HepG2 (cell line): ENCODE data around the gene CPT1C. TPM values are rescaled to one million over a fixed set of nuclear protein-coding genes. Genes with fewer than 3 reads are reported as not detected.

Experiments used
- ARNT ChIP-seq: fragments of 450-650 bp; IDR thresholded peaks from 2 replicates; pipeline ENCODE4 v1.6.1; 2017
- ASH2L ChIP-seq: fragments of 300-600, 200-600 bp; sonication (generic); IDR thresholded peaks from 2 replicates; pipeline ENCODE4 v1.7.0; 2017; ENCODE audit warnings: low read depth, mild to moderate bottlenecking, moderate library complexity, mixed read lengths, low read length; ENCODE audit not compliant: insufficient read length
- CHCHD3 ChIP-seq: sonication (generic); formaldehyde crosslinking; IDR thresholded peaks from 2 replicates; pipeline ENCODE4 v1.8.0; 2022; ENCODE audit warnings: mild to moderate bottlenecking, missing genetic modification reagents, moderate library complexity
- MIER2 ChIP-seq: IDR thresholded peaks from 2 replicates; pipeline ENCODE4 v1.6.1; 2016; ENCODE audit warnings: missing biosample characterization, missing genetic modification reagents
- NFE2L1 ChIP-seq: sonication (generic); formaldehyde crosslinking; IDR thresholded peaks from 2 replicates; pipeline ENCODE4 v1.4.0; 2020; ENCODE audit warnings: missing genetic modification reagents, mild to moderate bottlenecking, borderline replicate concordance
- POLR2G ChIP-seq: fragments of 200-400 bp; formaldehyde crosslinking; IDR thresholded peaks from 2 replicates; pipeline ENCODE4 v1.6.1; 2018; ENCODE audit warnings: mild to moderate bottlenecking, low read depth, low read length, moderate library complexity
- RCOR2 ChIP-seq: IDR thresholded peaks from 2 replicates; pipeline ENCODE4 v1.6.1; 2016; ENCODE audit warnings: missing biosample characterization, missing genetic modification reagents
- RFX3 ChIP-seq: IDR thresholded peaks from 2 replicates; pipeline ENCODE4 v1.6.1; 2016; ENCODE audit warnings: missing biosample characterization, missing genetic modification reagents
- SETDB1 ChIP-seq: sonication (generic); formaldehyde crosslinking; IDR thresholded peaks from 2 replicates; pipeline ENCODE4 v1.5.1; 2020; ENCODE audit warnings: missing genetic modification reagents, mild to moderate bottlenecking, borderline replicate concordance
- U2AF1 ChIP-seq: fragments of 200-400 bp; formaldehyde crosslinking; optimal IDR thresholded peaks from 2 replicates; pipeline ENCODE3; 2017; ENCODE audit warnings: mild to moderate bottlenecking, low read depth, low read length
- ZNF17 ChIP-seq: sonication (generic); formaldehyde crosslinking; IDR thresholded peaks from 2 replicates; pipeline ENCODE4 v1.5.0; 2020; ENCODE audit warnings: mild to moderate bottlenecking, missing genetic modification reagents
- ZNF644 ChIP-seq: IDR thresholded peaks from 2 replicates; pipeline ENCODE4 v1.6.1; 2016; ENCODE audit warnings: low read depth
- ZNF879 ChIP-seq: sonication (generic); formaldehyde crosslinking; IDR thresholded peaks from 2 replicates; pipeline ENCODE4 v1.8.1; 2023; ENCODE audit warnings: missing genetic modification reagents
- polyA plus RNA-seq, 8 experiments: library from polyadenylated mRNA; depleted of rRNA in 3 of 8; stranded (reverse) in 7 of 8; unstranded in 1 of 8; fragments of >200 nt; fragmentation: Illumina TruSeq in 4 of 8; extraction: Trizol in 4 of 8; gene quantifications; 2 replicates each; pipeline versions ENCODE4 v1.2.1 to v1.2.3, GENCODE V29; 2011 to 2016; ENCODE audit warnings: low read depth in 4 of 8, missing spikeins in 1 of 8, mixed read lengths in 1 of 8; ENCODE audit not compliant: insufficient read depth in 1 of 8
- total RNA-seq, 5 experiments: library from RNA; depleted of rRNA; stranded (reverse); fragments of >200 nt; fragmentation: Illumina TruSeq; extraction: Trizol; gene quantifications; 2 replicates each; pipeline ENCODE4 v1.2.3, GENCODE V29; 2016; ENCODE audit warnings: low read depth in 1 of 5
- TF ChIP-seq, protein P1 (sequence below): sonication (generic); formaldehyde crosslinking; IDR thresholded peaks from one replicate; pipeline ENCODE4 v1.5.1; 2020; ENCODE audit warnings: mild to moderate bottlenecking, missing genetic modification reagents; ENCODE audit errors: not compliant biosample characterization
- TF ChIP-seq, protein P2 (sequence below): IDR thresholded peaks from 2 replicates; pipeline ENCODE4 v1.6.1; 2016; ENCODE audit warnings: missing biosample characterization, missing genetic modification reagents, low read depth
- TF ChIP-seq, protein P3 (sequence below), 2 experiments: sonication (generic) in 1 of 2; formaldehyde crosslinking in 1 of 2; IDR thresholded peaks; 2 replicates each; pipeline versions ENCODE4 v1.5.1 to v1.6.1; 2011 to 2020; ENCODE audit warnings: borderline replicate concordance in 1 of 2, low read depth in 1 of 2, low read length in 1 of 2, mild to moderate bottlenecking in 1 of 2, missing genetic modification reagents in 1 of 2, moderate library complexity in 1 of 2
- TF ChIP-seq, protein P4 (sequence below): sonication (generic); formaldehyde crosslinking; IDR thresholded peaks from 2 replicates; pipeline ENCODE4 v1.5.0; 2020; ENCODE audit warnings: missing genetic modification reagents, mild to moderate bottlenecking, borderline replicate concordance

The CPT1C gene
- total and polyA plus RNA-seq, 2 of the 13 experiments (the other 11 are each of a cell fraction or from before 2014, with no cell fraction given): 0.18 TPM; not detected in 1

DNA sequence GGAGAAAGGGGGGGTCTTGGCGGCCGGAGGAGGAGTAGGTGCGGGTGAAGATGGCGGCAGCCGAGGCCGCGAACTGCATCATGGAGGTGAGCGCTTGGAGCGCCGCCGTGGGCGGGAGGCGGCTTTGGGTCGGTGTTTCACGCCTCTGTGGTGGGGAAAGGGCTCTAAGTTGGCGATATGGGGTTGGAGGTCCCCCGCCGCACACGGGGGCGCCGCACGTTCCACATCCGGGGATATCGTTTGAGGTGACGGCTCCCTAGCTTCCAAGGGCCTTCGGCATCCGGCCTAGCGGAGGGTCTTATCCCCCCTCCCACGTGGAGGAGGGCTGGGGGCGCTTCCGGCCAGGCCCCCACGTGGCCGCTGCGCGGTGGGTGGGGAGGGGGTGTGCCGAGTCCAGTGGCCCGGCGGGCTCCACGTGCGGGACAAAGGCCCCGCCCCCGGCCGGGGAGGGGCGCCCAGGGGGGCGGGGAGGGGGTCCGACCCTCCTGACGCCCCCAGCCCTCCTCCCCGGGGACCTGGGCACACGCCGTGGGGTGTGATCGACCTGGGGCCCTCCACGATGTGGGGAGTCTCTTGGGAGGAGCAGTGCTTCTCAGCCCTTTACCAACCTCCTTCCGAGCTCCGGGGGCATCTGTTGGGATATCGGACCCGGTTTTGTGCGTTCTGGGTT is 13.6 kb upstream of the CPT1C start, which contains the start of gene PRMT1 (continued):
- TF ChIP-seq, protein P1, sequence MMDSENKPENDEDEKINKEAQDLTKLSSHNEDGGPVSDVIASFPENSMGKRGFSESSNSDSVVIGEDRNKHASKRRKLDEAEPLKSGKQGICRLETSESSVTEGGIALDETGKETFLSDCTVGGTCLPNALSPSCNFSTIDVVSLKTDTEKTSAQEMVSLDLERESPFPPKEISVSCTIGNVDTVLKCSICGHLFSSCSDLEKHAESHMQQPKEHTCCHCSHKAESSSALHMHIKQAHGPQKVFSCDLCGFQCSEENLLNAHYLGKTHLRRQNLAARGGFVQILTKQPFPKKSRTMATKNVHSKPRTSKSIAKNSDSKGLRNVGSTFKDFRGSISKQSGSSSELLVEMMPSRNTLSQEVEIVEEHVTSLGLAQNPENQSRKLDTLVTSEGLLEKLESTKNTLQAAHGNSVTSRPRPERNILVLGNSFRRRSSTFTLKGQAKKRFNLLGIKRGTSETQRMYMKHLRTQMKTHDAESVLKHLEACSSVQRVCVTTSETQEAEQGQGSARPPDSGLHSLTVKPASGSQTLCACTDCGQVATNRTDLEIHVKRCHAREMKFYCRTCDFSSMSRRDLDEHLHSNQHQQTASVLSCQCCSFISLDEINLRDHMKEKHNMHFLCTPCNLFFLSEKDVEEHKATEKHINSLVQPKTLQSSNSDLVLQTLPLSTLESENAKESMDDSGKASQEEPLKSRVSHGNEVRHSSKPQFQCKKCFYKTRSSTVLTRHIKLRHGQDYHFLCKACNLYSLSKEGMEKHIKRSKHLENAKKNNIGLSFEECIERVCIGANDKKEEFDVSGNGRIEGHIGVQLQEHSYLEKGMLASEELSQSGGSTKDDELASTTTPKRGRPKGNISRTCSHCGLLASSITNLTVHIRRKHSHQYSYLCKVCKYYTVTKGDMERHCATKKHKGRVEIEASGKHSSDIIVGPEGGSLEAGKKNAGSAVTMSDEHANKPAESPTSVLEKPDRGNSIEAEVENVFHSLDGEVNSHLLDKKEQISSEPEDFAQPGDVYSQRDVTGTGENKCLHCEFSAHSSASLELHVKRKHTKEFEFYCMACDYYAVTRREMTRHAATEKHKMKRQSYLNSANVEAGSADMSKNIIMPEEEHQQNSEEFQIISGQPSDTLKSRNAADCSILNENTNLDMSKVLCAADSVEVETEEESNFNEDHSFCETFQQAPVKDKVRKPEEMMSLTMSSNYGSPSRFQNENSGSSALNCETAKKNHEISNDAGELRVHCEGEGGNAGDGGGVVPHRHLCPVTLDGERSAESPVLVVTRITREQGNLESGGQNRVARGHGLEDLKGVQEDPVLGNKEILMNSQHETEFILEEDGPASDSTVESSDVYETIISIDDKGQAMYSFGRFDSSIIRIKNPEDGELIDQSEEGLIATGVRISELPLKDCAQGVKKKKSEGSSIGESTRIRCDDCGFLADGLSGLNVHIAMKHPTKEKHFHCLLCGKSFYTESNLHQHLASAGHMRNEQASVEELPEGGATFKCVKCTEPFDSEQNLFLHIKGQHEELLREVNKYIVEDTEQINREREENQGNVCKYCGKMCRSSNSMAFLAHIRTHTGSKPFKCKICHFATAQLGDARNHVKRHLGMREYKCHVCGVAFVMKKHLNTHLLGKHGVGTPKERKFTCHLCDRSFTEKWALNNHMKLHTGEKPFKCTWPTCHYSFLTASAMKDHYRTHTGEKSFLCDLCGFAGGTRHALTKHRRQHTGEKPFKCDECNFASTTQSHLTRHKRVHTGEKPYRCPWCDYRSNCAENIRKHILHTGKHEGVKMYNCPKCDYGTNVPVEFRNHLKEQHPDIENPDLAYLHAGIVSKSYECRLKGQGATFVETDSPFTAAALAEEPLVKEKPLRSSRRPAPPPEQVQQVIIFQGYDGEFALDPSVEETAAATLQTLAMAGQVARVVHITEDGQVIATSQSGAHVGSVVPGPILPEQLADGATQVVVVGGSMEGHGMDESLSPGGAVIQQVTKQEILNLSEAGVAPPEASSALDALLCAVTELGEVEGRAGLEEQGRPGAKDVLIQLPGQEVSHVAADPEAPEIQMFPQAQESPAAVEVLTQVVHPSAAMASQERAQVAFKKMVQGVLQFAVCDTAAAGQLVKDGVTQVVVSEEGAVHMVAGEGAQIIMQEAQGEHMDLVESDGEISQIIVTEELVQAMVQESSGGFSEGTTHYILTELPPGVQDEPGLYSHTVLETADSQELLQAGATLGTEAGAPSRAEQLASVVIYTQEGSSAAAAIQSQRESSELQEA (CRISPR knock-in tag): no peak
- TF ChIP-seq ZNF879 (CRISPR knock-in tag): no peak
- no peak for TF ChIP-seq ARNT
- TF ChIP-seq MIER2 (CRISPR knock-in tag): no peak
- no peak for TF ChIP-seq ZNF644 (CRISPR knock-in tag)
- no peak for TF ChIP-seq RCOR2 (CRISPR knock-in tag)
- TF ChIP-seq SETDB1 (CRISPR knock-in tag): no peak
- no peak for TF ChIP-seq U2AF1
- TF ChIP-seq ASH2L: peak; percentile 39
- TF ChIP-seq, protein P2, sequence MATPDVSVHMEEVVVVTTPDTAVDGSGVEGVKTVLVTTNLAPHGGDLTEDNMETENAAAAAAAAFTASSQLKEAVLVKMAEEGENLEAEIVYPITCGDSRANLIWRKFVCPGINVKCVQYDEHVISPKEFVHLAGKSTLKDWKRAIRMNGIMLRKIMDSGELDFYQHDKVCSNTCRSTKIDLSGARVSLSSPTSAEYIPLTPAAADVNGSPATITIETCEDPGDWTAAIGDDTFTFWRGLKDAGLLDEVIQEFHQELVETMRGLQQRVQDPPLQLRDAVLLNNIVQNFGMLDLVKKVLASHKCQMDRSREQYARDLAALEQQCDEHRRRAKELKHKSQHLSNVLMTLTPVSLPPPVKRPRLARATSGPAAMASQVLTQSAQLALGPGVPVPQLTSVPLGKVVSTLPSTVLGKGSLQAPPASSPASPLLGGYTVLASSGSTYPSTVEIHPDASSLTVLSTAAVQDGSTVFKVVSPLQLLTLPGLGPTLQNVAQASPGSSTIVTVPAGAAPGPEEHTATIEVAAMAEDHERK (CRISPR knock-in tag): no peak
- no peak for TF ChIP-seq NFE2L1 (CRISPR knock-in tag)
- TF ChIP-seq ZNF17: no peak
- TF ChIP-seq, protein P3, sequence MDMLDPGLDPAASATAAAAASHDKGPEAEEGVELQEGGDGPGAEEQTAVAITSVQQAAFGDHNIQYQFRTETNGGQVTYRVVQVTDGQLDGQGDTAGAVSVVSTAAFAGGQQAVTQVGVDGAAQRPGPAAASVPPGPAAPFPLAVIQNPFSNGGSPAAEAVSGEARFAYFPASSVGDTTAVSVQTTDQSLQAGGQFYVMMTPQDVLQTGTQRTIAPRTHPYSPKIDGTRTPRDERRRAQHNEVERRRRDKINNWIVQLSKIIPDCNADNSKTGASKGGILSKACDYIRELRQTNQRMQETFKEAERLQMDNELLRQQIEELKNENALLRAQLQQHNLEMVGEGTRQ (IDR thresholded peaks at IDR 0.05; ENCODE audit: low read depth, low read length): 0 out of 2 replicates have a peak, but pooled peaks have one; percentile 1
- TF ChIP-seq, protein P3 (CRISPR knock-in tag; IDR thresholded peaks at IDR 0.05; ENCODE audit: borderline replicate concordance): 0 out of 2 replicates have a peak, but pooled peaks have one; percentile 39
- no peak for TF ChIP-seq CHCHD3 (CRISPR knock-in tag)
- no peak for TF ChIP-seq RFX3 (CRISPR knock-in tag)
- peak; percentile 94 for TF ChIP-seq POLR2G
- TF ChIP-seq, protein P4, sequence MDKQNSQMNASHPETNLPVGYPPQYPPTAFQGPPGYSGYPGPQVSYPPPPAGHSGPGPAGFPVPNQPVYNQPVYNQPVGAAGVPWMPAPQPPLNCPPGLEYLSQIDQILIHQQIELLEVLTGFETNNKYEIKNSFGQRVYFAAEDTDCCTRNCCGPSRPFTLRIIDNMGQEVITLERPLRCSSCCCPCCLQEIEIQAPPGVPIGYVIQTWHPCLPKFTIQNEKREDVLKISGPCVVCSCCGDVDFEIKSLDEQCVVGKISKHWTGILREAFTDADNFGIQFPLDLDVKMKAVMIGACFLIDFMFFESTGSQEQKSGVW: no peak
